Measurements from ENCODE around the gene SGTB.
"Not testable (repeated sequence)": the region's sequence is repeated elsewhere in the genome, so short reads cannot be mapped to it uniquely, and the experiment has no call there.

The SGTB gene

GRCh38 chr5:65721720-65722574, at the start of gene SGTB, which contains the start of gene NLN:
TSS of gene SGTB (minus strand) at chr5:65722109. CDS start at chr5:65720807, 1,302 bp downstream.
TSS of gene NLN (plus strand) at chr5:65722205. CDS start at chr5:65722374, 169 bp downstream.
- no peak for FAIRE-seq

- FAIRE-seq, result no peak
Observed at GRCh38 chr5:65771266-65771665, 49.4 kb upstream of the SGTB start.

- FAIRE-seq, result no peak
Observed at GRCh38 chr5:65769539-65769938, 47.6 kb upstream of the SGTB start.

GRCh38 chr5:65768723-65769346, 46.9 kb upstream of the SGTB start:
- no peak for FAIRE-seq

- FAIRE-seq, result no peak
Observed at GRCh38 chr5:65767565-65767964, 45.7 kb upstream of the SGTB start.

GRCh38 chr5:65766781-65767180, 44.9 kb upstream of the SGTB start:
- no peak for FAIRE-seq

- FAIRE-seq, result no peak
Observed at GRCh38 chr5:65766175-65766574, 44.3 kb upstream of the SGTB start.

- no peak for FAIRE-seq
Observed at GRCh38 chr5:65765582-65765981, 43.7 kb upstream of the SGTB start.

GRCh38 chr5:65762234-65762633, 40.3 kb upstream of the SGTB start:
- no peak for FAIRE-seq

- FAIRE-seq, result no peak
Observed at GRCh38 chr5:65760504-65761275, 38.8 kb upstream of the SGTB start.

GRCh38 chr5:65758546-65759144, 36.7 kb upstream of the SGTB start:
- no peak for FAIRE-seq

- FAIRE-seq, result no peak
Observed at GRCh38 chr5:65753189-65753588, 31.3 kb upstream of the SGTB start.

- FAIRE-seq, result no peak
Observed at GRCh38 chr5:65750938-65751337, 29.0 kb upstream of the SGTB start.

GRCh38 chr5:65749956-65750355, 28.0 kb upstream of the SGTB start:
- no peak for FAIRE-seq

- FAIRE-seq, result no peak
Observed at GRCh38 chr5:65749221-65749844, 27.4 kb upstream of the SGTB start.

GRCh38 chr5:65742565-65743231, 20.8 kb upstream of the SGTB start:
- peak; percentile 82 for FAIRE-seq

- FAIRE-seq, result no peak
Observed at GRCh38 chr5:65739162-65739561, 17.3 kb upstream of the SGTB start.

- no peak for FAIRE-seq
Observed at GRCh38 chr5:65738305-65738704, 16.4 kb upstream of the SGTB start.

GRCh38 chr5:65737842-65738241, 15.9 kb upstream of the SGTB start:
- FAIRE-seq, result no peak

GRCh38 chr5:65736011-65736410, 14.1 kb upstream of the SGTB start:
- FAIRE-seq, result no peak

GRCh38 chr5:65734921-65735320, 13.0 kb upstream of the SGTB start:
- FAIRE-seq, result no peak

- FAIRE-seq, result not testable (repeated sequence)
Observed at GRCh38 chr5:65734196-65734775, 12.4 kb upstream of the SGTB start.
